Thoracic aorta (tissue), 2 donors: ENCODE data around the gene TPRA1. TPM values are rescaled to one million over a fixed set of nuclear protein-coding genes. Genes with fewer than 3 reads are reported as not detected.

Experiments used
- ATAC-seq: fragments of 150-250 bp; one replicate; pipeline ENCODE4 v1.8.0; 2017; ENCODE audit warnings: low read depth; ENCODE audit not compliant: insufficient number of reproducible peaks, low FRiP score
- DNase-seq: peaks from one replicate; pipeline ENCODE4 v3.0.0-alpha.2; 2020; ENCODE audit warnings: low spot score
- H3K27ac ChIP-seq, 2 donors: fragments of 200-600 bp; sonication (generic); 1 replicate in 1 of 2; 2 replicates in 1 of 2; pipeline ENCODE4 v1.5.1; 2016; ENCODE audit warnings: mild to moderate bottlenecking in 2 of 2, moderate library complexity in 2 of 2
- H3K27me3 ChIP-seq: fragments of 200-600 bp; sonication (generic); replicated peaks from 2 replicates; pipeline ENCODE4 v1.6.0; 2016; ENCODE audit warnings: mild to moderate bottlenecking; ENCODE audit not compliant: insufficient read depth
- H3K36me3 ChIP-seq: fragments of 200-600 bp; sonication (generic); one replicate; pipeline ENCODE4 v1.5.1; 2016
- H3K4me1 ChIP-seq, 2 donors: fragments of 200-600 bp; sonication (generic); 1 replicate in 1 of 2; 2 replicates in 1 of 2; pipeline versions ENCODE4 v1.5.1 to v1.6.0; 2016; ENCODE audit warnings: low read depth in 2 of 2, mild to moderate bottlenecking in 1 of 2; ENCODE audit not compliant: control insufficient read depth in 1 of 2
- H3K4me3 ChIP-seq: fragments of 200-600 bp; sonication (generic); 2 replicates; pipeline ENCODE4 v1.5.1; 2016; ENCODE audit warnings: mild to moderate bottlenecking
- H3K9me3 ChIP-seq: fragments of 200-600 bp; sonication (generic); 2 replicates; pipeline ENCODE4 v1.5.1; 2016
- total RNA-seq, 2 donors: library from RNA; depleted of rRNA; stranded (reverse); fragments of >200 nt; gene quantifications; one replicate each; pipeline versions ENCODE4 v1.1.0 to v1.2.3, GENCODE V29; 2016
- TF ChIP-seq, protein P1 (sequence below): fragments of 200-600 bp; sonication (generic); IDR thresholded peaks from one replicate; pipeline ENCODE4 v1.5.1; 2019; ENCODE audit warnings: antibody characterized with exemption

The TPRA1 gene
- total RNA-seq, 2 donors from 2014 or later: 32.0 to 37.8 TPM

GRCh38 chr3:127622031-127622430 is 31.5 kb upstream of the TPRA1 start:
- no peaks in the 10 kb centered on the region for H3K27me3 ChIP-seq
- no peak overlapping the region for H3K27ac ChIP-seq
- H3K9me3 ChIP-seq: no peaks in the 10 kb centered on the region
- TF ChIP-seq, protein P1, sequence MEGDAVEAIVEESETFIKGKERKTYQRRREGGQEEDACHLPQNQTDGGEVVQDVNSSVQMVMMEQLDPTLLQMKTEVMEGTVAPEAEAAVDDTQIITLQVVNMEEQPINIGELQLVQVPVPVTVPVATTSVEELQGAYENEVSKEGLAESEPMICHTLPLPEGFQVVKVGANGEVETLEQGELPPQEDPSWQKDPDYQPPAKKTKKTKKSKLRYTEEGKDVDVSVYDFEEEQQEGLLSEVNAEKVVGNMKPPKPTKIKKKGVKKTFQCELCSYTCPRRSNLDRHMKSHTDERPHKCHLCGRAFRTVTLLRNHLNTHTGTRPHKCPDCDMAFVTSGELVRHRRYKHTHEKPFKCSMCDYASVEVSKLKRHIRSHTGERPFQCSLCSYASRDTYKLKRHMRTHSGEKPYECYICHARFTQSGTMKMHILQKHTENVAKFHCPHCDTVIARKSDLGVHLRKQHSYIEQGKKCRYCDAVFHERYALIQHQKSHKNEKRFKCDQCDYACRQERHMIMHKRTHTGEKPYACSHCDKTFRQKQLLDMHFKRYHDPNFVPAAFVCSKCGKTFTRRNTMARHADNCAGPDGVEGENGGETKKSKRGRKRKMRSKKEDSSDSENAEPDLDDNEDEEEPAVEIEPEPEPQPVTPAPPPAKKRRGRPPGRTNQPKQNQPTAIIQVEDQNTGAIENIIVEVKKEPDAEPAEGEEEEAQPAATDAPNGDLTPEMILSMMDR: no peak
- H3K4me3 ChIP-seq: no peak overlapping the region
- ATAC-seq (no peak), DNase-seq (no peak)
- no peaks in the 10 kb centered on the region for H3K4me1 ChIP-seq
- H3K36me3 ChIP-seq: no peaks in the 10 kb centered on the region

GRCh38 chr3:127620637-127621375 is 30.3 kb upstream of the TPRA1 start:
- Histone ChIP-seq H3K27me3 (no peaks in the 10 kb centered on the region), H3K36me3 (no peaks in the 10 kb centered on the region), H3K27ac (no peak overlapping the region), H3K4me1 (no peaks in the 10 kb centered on the region), H3K4me3 (no peak overlapping the region), H3K9me3 (no peaks in the 10 kb centered on the region)
- TF ChIP-seq, protein P1: no peak
- ATAC-seq (no peak), DNase-seq (no peak)

GRCh38 chr3:127618891-127619290 is 28.4 kb upstream of the TPRA1 start:
- TF ChIP-seq, protein P1: no peak
- no peaks in the 10 kb centered on the region for H3K9me3 ChIP-seq
- peaks cover 0 to under 1% of the 10 kb centered on the region in 2 donors for H3K4me1 ChIP-seq
- ATAC-seq: no peak
- H3K27ac ChIP-seq: no peak overlapping the region
- H3K27me3 ChIP-seq: no peaks in the 10 kb centered on the region
- no peak for DNase-seq
- no peaks in the 10 kb centered on the region for H3K36me3 ChIP-seq
- no peak overlapping the region for H3K4me3 ChIP-seq

DNA sequence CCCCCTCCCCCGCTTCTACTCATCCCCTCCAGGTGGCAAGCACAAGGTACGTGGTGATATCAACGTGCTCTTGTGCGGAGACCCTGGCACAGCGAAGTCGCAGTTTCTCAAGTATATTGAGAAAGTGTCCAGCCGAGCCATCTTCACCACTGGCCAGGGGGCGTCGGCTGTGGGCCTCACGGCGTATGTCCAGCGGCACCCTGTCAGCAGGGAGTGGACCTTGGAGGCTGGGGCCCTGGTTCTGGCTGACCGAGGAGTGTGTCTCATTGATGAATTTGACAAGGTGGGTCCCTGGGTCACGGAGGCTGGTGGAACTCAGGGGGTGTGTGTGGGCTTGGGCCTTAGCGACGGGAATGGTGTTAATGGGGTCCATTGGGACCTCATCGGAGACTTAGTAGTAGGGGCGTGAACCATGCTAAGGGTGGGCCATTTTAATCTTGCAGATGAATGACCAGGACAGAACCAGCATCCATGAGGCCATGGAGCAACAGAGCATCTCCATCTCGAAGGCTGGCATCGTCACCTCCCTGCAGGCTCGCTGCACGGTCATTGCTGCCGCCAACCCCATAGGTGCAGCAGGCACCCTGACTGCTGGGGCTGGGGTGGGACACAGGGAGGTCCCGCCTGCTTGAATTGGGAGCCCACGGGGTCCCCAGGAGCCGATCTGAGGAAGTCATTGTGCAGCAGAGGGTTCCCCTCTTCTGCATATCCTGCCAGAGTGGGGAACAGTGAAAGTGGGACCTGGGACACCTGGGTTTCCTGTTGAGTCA is 26.5 kb upstream of the TPRA1 start:
- no peaks in the 10 kb centered on the region for H3K27me3 ChIP-seq
- H3K4me1 ChIP-seq: peaks cover 11 to 15% of the 10 kb centered on the region in 2 donors
- no peaks in the 10 kb centered on the region for H3K9me3 ChIP-seq
- ATAC-seq: no peak
- no peaks in the 10 kb centered on the region for H3K36me3 ChIP-seq
- no peak for DNase-seq
- H3K27ac ChIP-seq: no peak overlapping the region
- TF ChIP-seq, protein P1: no peak
- no peak overlapping the region for H3K4me3 ChIP-seq

- Histone ChIP-seq H3K4me1 (peaks cover 11 to 15% of the 10 kb centered on the region in 2 donors), H3K36me3 (no peaks in the 10 kb centered on the region), H3K4me3 (no peak overlapping the region), H3K9me3 (no peaks in the 10 kb centered on the region), H3K27ac (no peak overlapping the region), H3K27me3 (no peaks in the 10 kb centered on the region)
- no peak for DNase-seq
- TF ChIP-seq, protein P1: no peak
- no peak for ATAC-seq
Measured at GRCh38 chr3:127615631-127616305, 25.2 kb upstream of the TPRA1 start.
